ENCODE results near the gene GPR3.

The GPR3 gene

GRCh38 chr1:27414091-27414490, 21.7 kb downstream of the GPR3 start:
- H3K4me3 ChIP-seq (ENCODE audit: control insufficient read depth, low read depth, low read length) = no peak overlapping the region
- TF ChIP-seq CTCF (IDR thresholded peaks at IDR 0.05; ENCODE audit: control insufficient read depth, insufficient read depth, low read depth, low read length, missing control alignments) = no peak
- no peak for DNase-seq (ENCODE audit: low read depth)

- no peak for DNase-seq (ENCODE audit: low read depth)
- TF ChIP-seq CTCF (IDR thresholded peaks at IDR 0.05; ENCODE audit: control insufficient read depth, insufficient read depth, low read depth, low read length, missing control alignments) = peak; percentile 77
Measured at GRCh38 chr1:27416387-27417111, 24.1 kb downstream of the GPR3 start.

GRCh38 chr1:27417713-27418112, 25.3 kb downstream of the GPR3 start:
- TF ChIP-seq CTCF (IDR thresholded peaks at IDR 0.05; ENCODE audit: control insufficient read depth, insufficient read depth, low read depth, low read length, missing control alignments) = no peak
- no peak for DNase-seq (ENCODE audit: low read depth)
- H3K4me3 ChIP-seq (ENCODE audit: control insufficient read depth, low read depth, low read length) = no peak overlapping the region

More at GRCh38 chr1:27416387-27417111, 24.1 kb downstream of the GPR3 start:
- no peak overlapping the region for H3K4me3 ChIP-seq (ENCODE audit: control insufficient read depth, low read depth, low read length)

DNA sequence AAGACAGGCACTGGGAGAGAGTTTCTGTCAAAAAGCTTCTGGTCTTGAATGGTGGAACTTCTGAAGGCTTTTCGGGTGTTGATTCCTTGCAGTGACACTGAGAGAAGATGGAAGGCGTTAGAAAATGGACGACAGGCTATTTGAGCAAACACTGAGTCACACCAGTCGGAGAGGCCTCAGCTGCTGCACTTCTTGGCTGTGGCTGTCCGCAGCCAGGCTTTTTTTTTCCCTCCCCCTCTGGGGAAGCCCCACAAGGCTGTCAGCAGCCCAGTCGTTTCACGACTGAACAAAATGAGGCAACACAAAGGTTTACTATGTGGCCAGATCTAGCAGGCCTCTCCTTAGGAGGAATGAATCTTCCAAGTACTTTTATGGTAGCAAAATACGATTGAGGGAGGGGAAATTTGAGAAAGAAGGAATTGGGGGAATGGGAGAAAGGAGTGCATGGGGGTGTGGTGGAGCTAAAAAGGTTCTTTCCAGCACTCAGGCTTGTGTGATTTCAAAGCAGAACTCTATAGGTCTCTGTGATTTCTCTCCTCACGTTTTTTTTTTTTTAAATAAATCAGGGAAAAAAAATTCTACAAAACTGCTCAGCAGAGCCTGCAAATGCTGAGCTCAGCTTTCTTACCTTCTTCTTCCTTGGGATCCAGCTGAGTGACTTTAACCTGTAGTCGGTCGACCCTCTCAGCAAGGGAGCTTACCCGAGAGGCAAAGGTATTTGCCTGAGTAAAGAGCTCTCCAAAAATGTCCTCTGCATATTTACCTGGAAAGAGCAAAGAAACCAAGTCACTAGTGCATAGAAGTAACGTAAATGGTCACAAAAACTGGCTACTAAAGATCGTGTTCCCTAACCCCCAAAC, 26.1 kb downstream of the GPR3 start:
- no peak overlapping the region for H3K4me3 ChIP-seq (ENCODE audit: control insufficient read depth, low read depth, low read length)
- TF ChIP-seq CTCF (IDR thresholded peaks at IDR 0.05; ENCODE audit: control insufficient read depth, insufficient read depth, low read depth, low read length, missing control alignments) = no peak
- DNase-seq (ENCODE audit: low read depth) = peak; percentile 82

- TF ChIP-seq CTCF (IDR thresholded peaks at IDR 0.05; ENCODE audit: control insufficient read depth, insufficient read depth, low read depth, low read length, missing control alignments) = no peak
- no peak for DNase-seq (ENCODE audit: low read depth)
- H3K4me3 ChIP-seq (ENCODE audit: control insufficient read depth, low read depth, low read length) = no peak overlapping the region
Measured at GRCh38 chr1:27423709-27424108, 31.3 kb downstream of the GPR3 start.

- no peak for DNase-seq (ENCODE audit: low read depth)
- TF ChIP-seq CTCF (IDR thresholded peaks at IDR 0.05; ENCODE audit: control insufficient read depth, insufficient read depth, low read depth, low read length, missing control alignments) = no peak
- H3K4me3 ChIP-seq (ENCODE audit: control insufficient read depth, low read depth, low read length) = no peak overlapping the region
Measured at GRCh38 chr1:27427329-27427728, 34.9 kb downstream of the GPR3 start.
